Measurements from ENCODE around the gene RBMS3.

RBMS3 gene

DNA sequence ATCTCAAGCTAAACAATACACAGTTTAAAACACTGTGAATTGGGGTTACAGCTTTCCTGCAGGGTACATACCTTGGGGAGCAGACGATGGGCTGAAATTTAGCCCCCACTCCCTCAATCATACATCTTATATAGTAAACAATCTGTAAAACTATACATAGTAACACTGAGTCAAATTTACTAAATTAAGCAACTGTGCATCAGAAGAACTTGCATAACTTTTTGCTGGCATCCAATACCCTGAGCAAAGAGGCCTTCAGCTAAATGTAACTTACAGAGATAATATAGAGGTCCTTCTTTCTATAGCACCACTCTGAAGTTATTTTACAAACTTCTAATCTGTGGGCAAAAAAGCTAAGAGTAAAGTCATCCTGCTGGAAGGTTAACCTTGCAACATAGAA, 721.9 kb downstream of the RBMS3 start:
- DNase-seq (ENCODE audit: low spot score) = no peak
- H3K4me3 ChIP-seq = no peak overlapping the region
- TF ChIP-seq, protein P1, sequence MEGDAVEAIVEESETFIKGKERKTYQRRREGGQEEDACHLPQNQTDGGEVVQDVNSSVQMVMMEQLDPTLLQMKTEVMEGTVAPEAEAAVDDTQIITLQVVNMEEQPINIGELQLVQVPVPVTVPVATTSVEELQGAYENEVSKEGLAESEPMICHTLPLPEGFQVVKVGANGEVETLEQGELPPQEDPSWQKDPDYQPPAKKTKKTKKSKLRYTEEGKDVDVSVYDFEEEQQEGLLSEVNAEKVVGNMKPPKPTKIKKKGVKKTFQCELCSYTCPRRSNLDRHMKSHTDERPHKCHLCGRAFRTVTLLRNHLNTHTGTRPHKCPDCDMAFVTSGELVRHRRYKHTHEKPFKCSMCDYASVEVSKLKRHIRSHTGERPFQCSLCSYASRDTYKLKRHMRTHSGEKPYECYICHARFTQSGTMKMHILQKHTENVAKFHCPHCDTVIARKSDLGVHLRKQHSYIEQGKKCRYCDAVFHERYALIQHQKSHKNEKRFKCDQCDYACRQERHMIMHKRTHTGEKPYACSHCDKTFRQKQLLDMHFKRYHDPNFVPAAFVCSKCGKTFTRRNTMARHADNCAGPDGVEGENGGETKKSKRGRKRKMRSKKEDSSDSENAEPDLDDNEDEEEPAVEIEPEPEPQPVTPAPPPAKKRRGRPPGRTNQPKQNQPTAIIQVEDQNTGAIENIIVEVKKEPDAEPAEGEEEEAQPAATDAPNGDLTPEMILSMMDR (IDR thresholded peaks at IDR 0.05) = no peak
- H3K27ac ChIP-seq = no peak overlapping the region

DNA sequence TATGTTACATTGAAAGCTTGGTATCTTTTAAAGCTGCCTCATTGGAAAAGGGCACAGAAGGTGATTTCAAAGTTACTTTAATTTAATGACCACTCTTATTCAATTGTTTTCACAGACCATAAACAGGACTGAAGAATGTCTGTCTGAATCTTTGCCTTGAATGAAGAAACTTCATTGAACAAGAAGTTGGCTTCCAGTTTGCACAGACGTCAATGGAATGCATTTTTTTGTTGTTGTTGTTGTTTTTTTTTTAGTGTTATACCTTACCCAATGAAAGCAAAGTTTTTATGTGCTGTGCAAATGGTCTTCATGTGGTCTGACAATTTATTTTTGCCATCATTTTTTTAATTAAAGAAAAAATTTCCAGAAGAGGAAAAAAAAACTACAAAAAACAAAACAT, 722.9 kb downstream of the RBMS3 start:
- TF ChIP-seq, protein P1 (IDR thresholded peaks at IDR 0.05) = no peak
- Histone ChIP-seq H3K4me3 (no peak overlapping the region), H3K27ac (no peak overlapping the region)
- no peak for DNase-seq (ENCODE audit: low spot score)

DNA sequence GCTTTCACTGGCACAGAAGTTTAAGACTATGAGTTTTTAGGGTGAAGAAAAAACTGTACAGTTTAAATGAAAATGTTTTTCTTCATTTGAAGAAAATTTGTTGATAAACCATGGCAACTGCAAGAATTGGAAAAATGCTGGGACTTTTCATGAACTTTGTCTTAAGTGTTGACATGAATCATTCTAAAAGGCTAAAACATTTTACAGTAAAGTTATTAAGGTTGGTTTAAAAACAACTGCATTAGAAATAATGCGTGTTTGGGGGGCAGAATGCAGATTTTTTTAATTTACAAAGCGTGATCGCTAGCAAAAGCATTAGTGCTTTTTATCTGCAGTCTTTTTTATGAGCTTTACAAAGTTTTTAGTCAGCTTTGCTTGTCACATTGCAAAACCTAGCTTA, 723.6 kb downstream of the RBMS3 start:
- no peak overlapping the region for H3K27ac ChIP-seq
- TF ChIP-seq, protein P1 (IDR thresholded peaks at IDR 0.05) = no peak
- H3K4me3 ChIP-seq = no peak overlapping the region
- no peak for DNase-seq (ENCODE audit: low spot score)

- H3K4me3 ChIP-seq = no peak overlapping the region
- no peak overlapping the region for H3K27ac ChIP-seq
- TF ChIP-seq, protein P1 (IDR thresholded peaks at IDR 0.05) = no peak
- DNase-seq (ENCODE audit: low spot score) = no peak
Measured at GRCh38 chr3:30006111-30006510, 725.2 kb downstream of the RBMS3 start.

DNA sequence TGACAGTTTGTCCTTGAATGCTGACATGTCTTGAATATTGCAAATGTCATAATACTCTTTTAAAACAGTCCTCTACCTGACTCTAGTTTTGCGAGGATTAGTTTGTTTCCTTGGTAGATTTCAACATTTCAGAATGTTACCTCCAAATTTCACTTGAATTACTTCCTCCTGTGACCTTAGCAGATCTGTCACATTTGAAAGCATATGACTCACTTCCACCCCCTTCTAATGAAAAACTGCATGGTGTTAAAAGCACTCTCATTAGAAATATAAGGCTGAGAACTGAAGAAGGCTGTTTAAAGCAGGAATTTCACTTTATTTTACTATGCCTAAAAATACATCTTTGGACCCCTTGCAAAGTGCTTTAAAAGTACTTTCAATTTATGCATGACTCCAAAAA, 726.8 kb downstream of the RBMS3 start:
- DNase-seq (ENCODE audit: low spot score) = no peak
- no peak overlapping the region for H3K27ac ChIP-seq
- H3K4me3 ChIP-seq = no peak overlapping the region
- TF ChIP-seq, protein P1 (IDR thresholded peaks at IDR 0.05) = no peak

DNA sequence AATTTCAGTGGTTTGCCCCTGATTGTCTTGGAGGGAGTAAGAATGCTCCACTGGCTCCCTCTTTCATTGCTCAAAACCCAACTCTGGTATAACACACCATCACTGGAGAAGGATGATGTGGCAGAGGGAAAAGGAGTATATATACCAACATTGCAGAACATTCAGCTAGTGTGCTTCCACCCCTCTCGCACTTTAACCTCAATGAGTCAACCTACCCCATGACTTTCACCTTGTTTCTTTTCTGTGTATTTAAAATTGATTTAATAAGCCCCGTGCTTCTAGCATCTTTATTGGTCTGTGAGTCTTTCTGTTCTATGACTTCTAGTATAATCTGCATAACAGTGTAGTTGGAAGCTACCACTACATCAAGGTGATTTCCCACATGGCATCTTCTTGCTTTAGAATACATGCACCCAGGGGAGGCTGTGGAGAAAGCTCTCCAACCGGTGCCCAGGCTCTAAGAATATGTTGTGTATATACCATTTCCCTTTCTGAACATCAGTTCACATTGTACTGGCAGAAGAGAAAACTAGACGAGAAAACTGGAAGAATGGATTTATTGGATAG, 730.4 kb downstream of the RBMS3 start:
- Histone ChIP-seq H3K4me3 (no peak overlapping the region), H3K27ac (no peak overlapping the region)
- no peak for DNase-seq (ENCODE audit: low spot score)
- TF ChIP-seq, protein P1 (IDR thresholded peaks at IDR 0.05) = no peak

DNA sequence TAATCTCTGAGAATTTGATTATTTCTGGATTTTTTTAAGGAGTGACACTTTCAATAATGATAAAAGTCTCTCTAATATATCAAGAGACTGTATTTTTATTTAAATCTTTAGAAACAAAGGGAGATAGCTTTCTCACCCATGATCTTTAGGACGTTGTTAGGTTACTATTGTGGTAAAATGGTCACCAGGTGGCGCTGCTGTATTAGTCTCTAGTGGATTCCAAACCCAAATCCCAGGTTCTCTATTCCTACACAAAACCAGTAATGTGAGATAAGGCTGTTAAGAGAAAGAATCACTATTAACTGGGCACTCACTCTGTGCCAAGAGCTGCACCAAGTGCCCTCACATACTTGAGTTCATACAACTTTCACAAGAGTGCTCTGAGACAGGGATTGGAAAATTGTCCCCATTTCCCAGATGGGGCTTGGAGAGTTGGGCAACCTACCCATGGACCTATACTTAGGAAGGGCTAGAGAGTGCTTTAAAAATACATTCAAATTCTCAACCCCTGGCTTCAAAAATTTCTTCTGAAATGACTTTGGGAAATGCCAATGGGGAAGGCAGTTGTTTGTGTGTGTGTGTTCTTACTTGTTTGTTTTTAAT, 732.2 kb downstream of the RBMS3 start:
- DNase-seq (ENCODE audit: low spot score) = no peak
- Histone ChIP-seq H3K27ac (no peak overlapping the region), H3K4me3 (no peak overlapping the region)
- TF ChIP-seq, protein P1 (IDR thresholded peaks at IDR 0.05) = no peak

All from coronary artery (tissue), 2 donors.